ENCODE measurements around the gene PAOX. TPM values are rescaled to one million over a fixed set of nuclear protein-coding genes. Genes with fewer than 3 reads are reported as not detected.

The PAOX gene
- total and polyA plus RNA-seq, 4 experiments from 2014 or later: 7.6 to 10.3 (median 9.3) TPM

- Mint-ChIP-seq H3K4me1 (peaks cover 0 to 5% (median 2%) of the 10 kb centered on the region in 4 donors), H3K27ac (no peak overlapping the region), H3K9me3 (no peaks in the 10 kb centered on the region), H3K27me3 (no peaks in the 10 kb centered on the region), H3K36me3 (no peaks in the 10 kb centered on the region), H3K4me3 (peak overlapping the region in 1 of 8 donors; percentile 6)
- CTCF ChIA-PET (ENCODE audit: partially characterized antibody): interaction anchor here (0.8 kb wide), 1 partner anchor 26 kb away, joined by 3 read pairs; no protein-coding TSS in a partner anchor
- H3K36me3 ChIP-seq (ENCODE audit: insufficient read depth, low read length): no peaks in the 10 kb centered on the region
- POLR2A ChIA-PET (ENCODE audit: partially characterized antibody): interaction anchor here (1.0 to 5.3 kb wide), 2 partner anchors 26 to 35 kb away, joined by 3 to 38 read pairs; no protein-coding TSS in a partner anchor
- H3K27me3 ChIP-seq (ENCODE audit: insufficient read depth, low read length): no peaks in the 10 kb centered on the region
- no peak overlapping the region for H3K4me3 ChIP-seq (ENCODE audit: low read length in 2 of 2)
- peak in 1 of 5 donors; percentile 28 for DNase-seq
- H3K9me3 ChIP-seq (ENCODE audit: control insufficient read depth in 1 of 2, low read length in 2 of 2): no peaks in the 10 kb centered on the region
- H3K4me1 ChIP-seq (ENCODE audit: insufficient read depth, low read length): peaks cover 8% of the 10 kb centered on the region
- intact Hi-C loops (cut with micrococcal nuclease): loop anchor here (5.0 kb wide), 1 partner anchor 37 kb away; the partner anchor contains the start of gene MTG1
- no peak overlapping the region for H3K27ac ChIP-seq (ENCODE audit: low read depth, low read length)
Measured at GRCh38 chr10:133355266-133355665, 23.8 kb upstream of the PAOX start.

GRCh38 chr10:133355991-133356390, 23.1 kb upstream of the PAOX start:
- no peaks in the 10 kb centered on the region for H3K36me3 Mint-ChIP-seq
- ChIA-PET POLR2A (ENCODE audit: partially characterized antibody) (interaction anchor here (1.0 to 5.3 kb wide), 2 partner anchors 26 to 34 kb away, joined by 3 to 38 read pairs; no protein-coding TSS in a partner anchor), CTCF (ENCODE audit: partially characterized antibody) (no interaction called here)
- peaks cover 0 to 7% (median 2%) of the 10 kb centered on the region in 4 donors for H3K4me1 Mint-ChIP-seq
- intact Hi-C loops (cut with micrococcal nuclease): loop anchor here (5.0 kb wide), 1 partner anchor 36 kb away; the partner anchor contains the start of gene MTG1
- Histone ChIP-seq H3K27me3 (ENCODE audit: insufficient read depth, low read length) (no peaks in the 10 kb centered on the region), H3K4me3 (ENCODE audit: low read length in 2 of 2) (no peak overlapping the region), H3K27ac (ENCODE audit: low read depth, low read length) (no peak overlapping the region), H3K36me3 (ENCODE audit: insufficient read depth, low read length) (no peaks in the 10 kb centered on the region), H3K4me1 (ENCODE audit: insufficient read depth, low read length) (peaks cover 8% of the 10 kb centered on the region), H3K9me3 (ENCODE audit: control insufficient read depth in 1 of 2, low read length in 2 of 2) (no peaks in the 10 kb centered on the region)
- DNase-seq: peak in 1 of 5 donors; percentile 21
- no peaks in the 10 kb centered on the region for H3K27me3 Mint-ChIP-seq
- no peak overlapping the region for H3K27ac Mint-ChIP-seq
- H3K4me3 Mint-ChIP-seq: peak overlapping the region in 7 of 8 donors; percentile 42 to 73 (median 60)
- no peaks in the 10 kb centered on the region for H3K9me3 Mint-ChIP-seq

DNA sequence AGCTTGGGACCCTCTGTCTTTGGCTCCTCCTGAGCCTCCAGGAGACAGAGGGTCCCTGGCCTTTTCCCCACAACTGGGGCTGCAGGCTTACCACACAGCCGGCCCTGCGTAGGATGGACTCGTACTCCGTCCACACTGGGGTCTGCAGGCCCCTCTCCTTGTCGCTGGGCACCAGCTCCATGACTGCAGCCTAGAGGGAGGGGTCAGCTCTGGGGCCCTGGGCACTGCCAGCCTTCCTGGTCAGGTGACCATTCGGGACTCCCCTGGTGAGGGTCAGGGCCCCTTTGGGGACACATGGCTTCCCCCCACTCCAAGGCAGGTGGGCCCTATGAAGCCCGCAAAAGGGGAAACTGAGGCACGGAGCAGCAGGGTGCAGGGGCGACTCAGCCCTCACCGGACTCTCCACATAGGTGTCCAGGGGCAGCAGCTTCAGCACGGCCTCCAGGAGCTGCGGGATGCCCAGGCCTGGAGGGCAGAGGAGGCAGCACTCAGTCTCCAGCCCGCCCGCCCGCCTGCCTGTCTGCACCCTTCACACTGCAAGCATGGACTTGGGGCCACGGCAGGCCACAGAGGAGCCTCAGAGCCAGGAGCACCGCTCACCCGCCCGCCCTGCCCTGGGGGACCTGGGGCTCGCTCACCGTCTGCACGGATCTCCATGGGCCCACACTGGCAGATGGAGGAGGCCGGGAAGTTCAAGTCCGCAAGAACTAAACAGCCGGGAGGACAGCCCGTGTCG, 22.3 kb upstream of the PAOX start:
- no peaks in the 10 kb centered on the region for H3K27me3 Mint-ChIP-seq
- peak overlapping the region in 1 of 7 donors; percentile 62 for H3K27ac Mint-ChIP-seq
- intact Hi-C loops (cut with micrococcal nuclease): loop anchor here (5.0 kb wide), 1 partner anchor 36 kb away; the partner anchor contains the start of gene MTG1
- H3K4me3 Mint-ChIP-seq: peak overlapping the region; percentile 64 to 82 (median 77)
- Histone ChIP-seq H3K9me3 (ENCODE audit: control insufficient read depth in 1 of 2, low read length in 2 of 2) (no peaks in the 10 kb centered on the region), H3K27me3 (ENCODE audit: insufficient read depth, low read length) (no peaks in the 10 kb centered on the region), H3K4me3 (ENCODE audit: low read length in 2 of 2) (peak overlapping the region in 1 of 2 donors; percentile 63), H3K4me1 (ENCODE audit: insufficient read depth, low read length) (peaks cover 8% of the 10 kb centered on the region), H3K36me3 (ENCODE audit: insufficient read depth, low read length) (no peaks in the 10 kb centered on the region), H3K27ac (ENCODE audit: low read depth, low read length) (peak overlapping the region; percentile 52)
- H3K4me1 Mint-ChIP-seq: peaks cover 0 to 7% (median 2%) of the 10 kb centered on the region in 4 donors
- peak in 1 of 5 donors; percentile 33 for DNase-seq
- ChIA-PET POLR2A (ENCODE audit: partially characterized antibody) (interaction anchor here (0.9 to 5.3 kb wide), 5 partner anchors 8 to 33 kb away, joined by 3 to 38 read pairs (median 5); partner anchors contain the start of gene CALY), CTCF (ENCODE audit: partially characterized antibody) (no interaction called here)
- H3K36me3 Mint-ChIP-seq: peaks cover 0 to 2% of the 10 kb centered on the region in 2 donors
- no peaks in the 10 kb centered on the region for H3K9me3 Mint-ChIP-seq

- ChIA-PET POLR2A (ENCODE audit: partially characterized antibody) (interaction anchor here (0.9 to 5.3 kb wide), 6 partner anchors 9 to 32 kb away, joined by 3 to 38 read pairs (median 5); partner anchors contain the start of gene CALY), CTCF (ENCODE audit: partially characterized antibody) (no interaction called here)
- Mint-ChIP-seq H3K4me3 (peak within 1 kb of the TSS; percentile 67 to 82 (median 78)), H3K9me3 (no peaks in the 10 kb centered on the region), H3K27ac (peak within 1 kb of the TSS in 4 of 7 donors; percentile 43 to 62 (median 56)), H3K36me3 (peaks cover 0 to 10% of the 10 kb centered on the region in 2 donors), H3K4me1 (peaks cover 0 to 9% (median 5%) of the 10 kb centered on the region in 4 donors), H3K27me3 (no peaks in the 10 kb centered on the region)
- peak; percentile 76 to 79 (median 77) for DNase-seq
- Histone ChIP-seq H3K4me3 (ENCODE audit: low read length in 2 of 2) (peak within 1 kb of the TSS in 1 of 2 donors; percentile 63), H3K27ac (ENCODE audit: low read depth, low read length) (peak within 1 kb of the TSS; percentile 52), H3K4me1 (ENCODE audit: insufficient read depth, low read length) (peaks cover 8% of the 10 kb centered on the region), H3K27me3 (ENCODE audit: insufficient read depth, low read length) (no peaks in the 10 kb centered on the region), H3K9me3 (ENCODE audit: control insufficient read depth in 1 of 2, low read length in 2 of 2) (no peaks in the 10 kb centered on the region), H3K36me3 (ENCODE audit: insufficient read depth, low read length) (no peaks in the 10 kb centered on the region)
- intact Hi-C loops (cut with micrococcal nuclease): loop anchor here (1.0 to 5.0 kb wide), 4 partner anchors 16 to 49 kb away; partner anchors contain the start of genes CALY, ECHS1, MTG1 and TUBGCP2
Measured at GRCh38 chr10:133357285-133358161, 21.5 kb upstream of the PAOX start, which contains the start of gene FUOM. Gene FUOM, minus strand, starts transcription at chr10:133358019. Its CDS starts 12 bp downstream, at chr10:133358007.

GRCh38 chr10:133358162-133358924, 20.7 kb upstream of the PAOX start:
- intact Hi-C loops (cut with micrococcal nuclease): loop anchor here (1.0 to 5.0 kb wide), 4 partner anchors 15 to 50 kb away; partner anchors contain the start of genes CALY, ECHS1, MTG1 and TUBGCP2
- peak overlapping the region in 1 of 8 donors; percentile 10 for H3K4me3 Mint-ChIP-seq
- H3K4me1 Mint-ChIP-seq: peaks cover 0 to 9% (median 5%) of the 10 kb centered on the region in 4 donors
- no peak overlapping the region for H3K27ac ChIP-seq (ENCODE audit: low read depth, low read length)
- H3K9me3 ChIP-seq (ENCODE audit: control insufficient read depth in 1 of 2, low read length in 2 of 2): no peaks in the 10 kb centered on the region
- DNase-seq: peak in 2 of 5 donors; percentile 7 to 27
- no peaks in the 10 kb centered on the region for H3K36me3 ChIP-seq (ENCODE audit: insufficient read depth, low read length)
- no peaks in the 10 kb centered on the region for H3K9me3 Mint-ChIP-seq
- H3K27ac Mint-ChIP-seq: peak overlapping the region in 2 of 7 donors; percentile 43 to 62
- peaks cover 8% of the 10 kb centered on the region for H3K4me1 ChIP-seq (ENCODE audit: insufficient read depth, low read length)
- ChIA-PET POLR2A (ENCODE audit: partially characterized antibody) (interaction anchor here (0.5 to 5.3 kb wide), 4 partner anchors 22 to 78 kb away, joined by 3 to 38 read pairs (median 8); partner anchors contain the start of gene CALY), CTCF (ENCODE audit: partially characterized antibody) (interaction anchor here (1.1 to 1.3 kb wide), 2 partner anchors 20 to 29 kb away, joined by 3 to 4 read pairs; no protein-coding TSS in a partner anchor)
- H3K4me3 ChIP-seq (ENCODE audit: low read length in 2 of 2): no peak overlapping the region
- no peaks in the 10 kb centered on the region for H3K27me3 Mint-ChIP-seq
- H3K27me3 ChIP-seq (ENCODE audit: insufficient read depth, low read length): no peaks in the 10 kb centered on the region
- peaks cover 0 to 11% of the 10 kb centered on the region in 2 donors for H3K36me3 Mint-ChIP-seq

- Mint-ChIP-seq H3K27me3 (no peaks in the 10 kb centered on the region), H3K4me1 (peaks cover 0 to 9% (median 5%) of the 10 kb centered on the region in 4 donors), H3K27ac (peak overlapping the region in 4 of 7 donors; percentile 22 to 62 (median 46)), H3K9me3 (no peaks in the 10 kb centered on the region), H3K36me3 (peaks cover 0 to 11% of the 10 kb centered on the region in 2 donors), H3K4me3 (peak overlapping the region in 1 of 8 donors; percentile 10)
- POLR2A ChIA-PET (ENCODE audit: partially characterized antibody): interaction anchor here (0.5 to 5.3 kb wide), 3 partner anchors 23 to 79 kb away, joined by 3 to 38 read pairs (median 12); partner anchors contain the start of gene CALY
- H3K9me3 ChIP-seq (ENCODE audit: control insufficient read depth in 1 of 2, low read length in 2 of 2): no peaks in the 10 kb centered on the region
- peaks cover 8% of the 10 kb centered on the region for H3K4me1 ChIP-seq (ENCODE audit: insufficient read depth, low read length)
- peak in 2 of 5 donors; percentile 13 to 29 for DNase-seq
- no peaks in the 10 kb centered on the region for H3K36me3 ChIP-seq (ENCODE audit: insufficient read depth, low read length)
- intact Hi-C loops (cut with micrococcal nuclease): loop anchor here (1.0 to 5.0 kb wide), 4 partner anchors 14 to 51 kb away; partner anchors contain the start of genes CALY, ECHS1, MTG1 and TUBGCP2
- no peaks in the 10 kb centered on the region for H3K27me3 ChIP-seq (ENCODE audit: insufficient read depth, low read length)
- CTCF ChIA-PET (ENCODE audit: partially characterized antibody): interaction anchor here (1.1 to 1.3 kb wide), 2 partner anchors 19 to 29 kb away, joined by 3 to 4 read pairs; no protein-coding TSS in a partner anchor
- no peak overlapping the region for H3K4me3 ChIP-seq (ENCODE audit: low read length in 2 of 2)
- H3K27ac ChIP-seq (ENCODE audit: low read depth, low read length): no peak overlapping the region
Measured at GRCh38 chr10:133358925-133359310, 20.1 kb upstream of the PAOX start.
